ENCODE results near the gene KCTD13. TPM values are rescaled to one million over a fixed set of nuclear protein-coding genes. Genes with fewer than 3 reads are reported as not detected.

The KCTD13 gene
- total and polyA plus RNA-seq, 10 of the 15 experiments (the other 5 are each of a cell fraction or from before 2014, with no cell fraction given), result 3.3 to 29.2 (median 12.5) TPM

- intact Hi-C loops (cut with micrococcal nuclease; ENCODE audit: unreplicated experiment) (no loop called here), in situ Hi-C loops (cut with MboI) (no loop called here)
- ChIA-PET RAD21 (ENCODE audit: unreplicated experiment) (no interaction called here), SMC1A (ENCODE audit: uncharacterized antibody, unreplicated experiment) (interaction anchor here (2.8 kb wide), 1 partner anchor 9 kb away, joined by 20 read pairs; the partner anchor contains the start of gene TMEM219), POLR2A (interaction anchor here (0.7 to 6.0 kb wide), 2 partner anchors 10 to 153 kb away, joined by 3 to 53 read pairs; partner anchors contain the start of gene TMEM219), CTCF (interaction anchor here (1.1 kb wide), 1 partner anchor 47 kb away, joined by 4 read pairs; no protein-coding TSS in a partner anchor)
- FAIRE-seq (no peak), DNase-seq (ENCODE audit: low read depth, low spot score) (no peak), ATAC-seq (no peak)
- Histone ChIP-seq H3K27ac (ENCODE audit: control insufficient read depth, insufficient read depth) (no peak overlapping the region), H3K4me1 (ENCODE audit: control insufficient read depth, insufficient read depth, low read length) (peaks cover 7% of the 10 kb centered on the region; the same call in 1 of the 2 replicates), H4K20me1 (ENCODE audit: control insufficient read depth, insufficient read depth) (no peaks in the 10 kb centered on the region), H3K9me3 (replicated peaks; ENCODE audit: control insufficient read depth, insufficient read depth, low read length) (no peaks in the 10 kb centered on the region; the same call in 2 of the 3 replicates), H2AFZ (ENCODE audit: control insufficient read depth, low read depth, low read length) (no peak overlapping the region), H3K9ac (ENCODE audit: control insufficient read depth, insufficient read depth, low read length) (no peak overlapping the region), H3K4me3 (no peak overlapping the region), H3K4me2 (ENCODE audit: control insufficient read depth, insufficient read depth) (no peak overlapping the region), H3K36me3 (ENCODE audit: control insufficient read depth in 2 of 2, insufficient read depth in 2 of 2, low read length in 1 of 2) (no peaks in the 10 kb centered on the region; a peak in 2 of 4 replicates), H3K79me2 (ENCODE audit: control insufficient read depth, insufficient read depth, low read length) (peaks cover 27% of the 10 kb centered on the region), H3K27me3 (replicated peaks in 1 of 2; ENCODE audit: control insufficient read depth in 2 of 2, insufficient read depth in 2 of 2, low read length in 1 of 2) (no peaks in the 10 kb centered on the region)
- BruUV-seq (replicated peaks), result no TSS peak
- WGBS (ENCODE audit: insufficient coverage, insufficient replicate concordance, low lambda C conversion rate, missing lambda C conversion rate), result 85% methylated on average over 8 of the region's 8 CpGs
- TF ChIP-seq CBFB (IDR thresholded peaks at IDR 0.05; ENCODE audit: low read depth) (no peak), CUX1 (IDR thresholded peaks at IDR 0.05; ENCODE audit: insufficient replicate concordance, low read depth, low read length) (no peak), SUPT20H (IDR thresholded peaks at IDR 0.05; ENCODE audit: borderline replicate concordance, control insufficient read depth, low read depth, low read length) (no peak), IKZF1 (conservative IDR thresholded peaks at IDR 0.05) (no peak), PAX8 (IDR thresholded peaks at IDR 0.05) (no peak), ZSCAN29 (IDR thresholded peaks at IDR 0.05) (no peak), ZBED1 (IDR thresholded peaks at IDR 0.05; ENCODE audit: borderline replicate concordance) (no peak), STAT1 (conservative IDR thresholded peaks at IDR 0.05) (no peak), CREM (IDR thresholded peaks at IDR 0.05; ENCODE audit: low read depth) (no peak), RB1 (IDR thresholded peaks at IDR 0.05; ENCODE audit: borderline replicate concordance) (no peak), MEF2B (IDR thresholded peaks at IDR 0.05; ENCODE audit: partially characterized antibody, poor library complexity, severe bottlenecking) (no peak), CTCF (IDR thresholded peaks at IDR 0.05 in 2 of 3, conservative IDR thresholded peaks at IDR 0.05 in 1 of 3; ENCODE audit: control insufficient read depth in 2 of 3, extremely low read depth in 1 of 3, insufficient read depth in 1 of 3, low read depth in 3 of 3, low read length in 3 of 3) (no peak), PML (IDR thresholded peaks at IDR 0.05; ENCODE audit: low read length) (no peak), MYC (IDR thresholded peaks at IDR 0.05; ENCODE audit: insufficient read depth, insufficient read length, insufficient replicate concordance, low read length, severe bottlenecking) (no peak), IKZF2 (IDR thresholded peaks at IDR 0.05) (no peak), JUND (IDR thresholded peaks at IDR 0.05; ENCODE audit: low read depth, low read length) (no peak), EP300 (IDR thresholded peaks at IDR 0.05; ENCODE audit: borderline replicate concordance in 1 of 2, control insufficient read depth in 1 of 2, low read depth in 2 of 2, low read length in 2 of 2) (no peak), KDM1A (IDR thresholded peaks at IDR 0.05; ENCODE audit: borderline replicate concordance) (no peak)
These were observed 45.3 kb upstream of the KCTD13 start for GRCh38 chr16:29971304-29971703.

Measured in GM12878 (cell line).